IMR-90 (cell line): ENCODE data around the gene PRKCG. TPM values are rescaled to one million over a fixed set of nuclear protein-coding genes. Genes with fewer than 3 reads are reported as not detected.

Source experiments
- ATAC-seq: fragments of 200-7000 bp; cut with Tn5 transposase; 2 replicates; pipeline ENCODE4 v1.9.1; 2020; ENCODE audit warnings: low read depth, mild to moderate bottlenecking, moderate library complexity
- BruUV-seq: library from RNA; stranded (reverse); fragments of 400-500 nt; replicated peaks from 2 replicates; lab custom pipeline; 2021; lab: Mats Ljungman, UMichigan
- CTCF ChIA-PET: fragments of 300-600 bp; formaldehyde crosslinking; extraction: SDS; loops from one replicate; lab custom pipeline; 2021; ENCODE audit warnings: antibody characterized with exemption; lab: Yijun Ruan, JAX
- POLR2A ChIA-PET: fragments of 300-600 bp; sonication (Branson Sonifier 250); formaldehyde crosslinking; loops from one replicate; lab custom pipeline; 2022; ENCODE audit warnings: antibody characterized with exemption; ENCODE audit not compliant: unreplicated experiment; lab: Charles Lee
- DNase-seq: peaks from one replicate; pipeline ENCODE4 v3.0.0; 2013
- H2AFZ ChIP-seq: replicated peaks from 2 replicates; pipeline ENCODE3; 2013; ENCODE audit warnings: low read length, mild to moderate bottlenecking; ENCODE audit not compliant: poor library complexity
- H2AK5ac ChIP-seq: 2 replicates; pipeline ENCODE4 v1.6.1; 2013; ENCODE audit warnings: low read depth, low read length, inconsistent platforms
- H2AK9ac ChIP-seq: replicated peaks from 2 replicates; pipeline ENCODE3; 2013; ENCODE audit warnings: mild to moderate bottlenecking, low read depth, low read length, moderate library complexity; ENCODE audit not compliant: poor library complexity
- H2BK120ac ChIP-seq: 2 replicates; pipeline ENCODE4 v1.6.1; 2013; ENCODE audit warnings: low read depth, low read length, inconsistent platforms
- H2BK15ac ChIP-seq: 3 replicates; pipeline ENCODE4 v1.6.1; 2013; ENCODE audit warnings: low read depth, low read length, inconsistent platforms
- H2BK20ac ChIP-seq: 2 replicates; pipeline ENCODE4 v1.6.1; 2013; ENCODE audit warnings: low read depth, mild to moderate bottlenecking, inconsistent platforms, low read length, moderate library complexity
- H2BK5ac ChIP-seq: 2 replicates; pipeline ENCODE4 v1.6.1; 2013; ENCODE audit warnings: mild to moderate bottlenecking, low read depth, low read length, inconsistent platforms; ENCODE audit not compliant: poor library complexity, severe bottlenecking
- H3K14ac ChIP-seq: replicated peaks from 2 replicates; pipeline ENCODE4 v1.6.1; 2013; ENCODE audit warnings: low read depth, low read length, inconsistent platforms
- H3K18ac ChIP-seq: 2 replicates; pipeline ENCODE4 v1.6.1; 2013; ENCODE audit warnings: low read depth, low read length, control low read depth
- H3K23ac ChIP-seq: 2 replicates; pipeline ENCODE4 v1.6.1; 2013; ENCODE audit warnings: low read depth, low read length, inconsistent platforms
- H3K27ac ChIP-seq: 2 replicates; pipeline ENCODE4 v1.5.1; 2013; ENCODE audit warnings: mild to moderate bottlenecking, control low read depth, low read length; ENCODE audit not compliant: insufficient read depth
- H3K27me3 ChIP-seq: 2 replicates; pipeline ENCODE4 v1.6.1; 2013; ENCODE audit warnings: low read length; ENCODE audit not compliant: control insufficient read depth, insufficient read depth
- H3K36me3 ChIP-seq: 2 replicates; pipeline ENCODE4 v1.6.1; 2013; ENCODE audit warnings: low read length, mixed read lengths; ENCODE audit not compliant: control insufficient read depth, insufficient read depth
- H3K4ac ChIP-seq: 2 replicates; pipeline ENCODE4 v1.6.1; 2013; ENCODE audit warnings: low read depth, low read length, inconsistent platforms
- H3K4me1 ChIP-seq: 2 replicates; pipeline ENCODE4 v1.6.1; 2013; ENCODE audit warnings: low read length, mixed read lengths; ENCODE audit not compliant: control insufficient read depth, insufficient read depth
- H3K4me2 ChIP-seq: 2 replicates; pipeline ENCODE4 v1.6.1; 2013; ENCODE audit warnings: low read depth, mild to moderate bottlenecking, control low read depth, low read length, moderate library complexity
- H3K4me3 ChIP-seq: 2 replicates; pipeline ENCODE4 v1.5.1; 2013; ENCODE audit warnings: low read depth, mild to moderate bottlenecking, control low read depth, low read length, moderate library complexity; ENCODE audit not compliant: insufficient read depth
- H3K56ac ChIP-seq: 2 replicates; pipeline ENCODE4 v1.6.1; 2013; ENCODE audit warnings: low read length, inconsistent platforms; ENCODE audit not compliant: insufficient read depth; ENCODE audit errors: extremely low read depth
- H3K79me1 ChIP-seq, 2 experiments: 2 replicates each; pipeline ENCODE4 v1.6.1; 2013; ENCODE audit warnings: low read length in 2 of 2, inconsistent platforms in 1 of 2, low read depth in 1 of 2
- H3K9ac ChIP-seq: 2 replicates; pipeline ENCODE4 v1.6.1; 2013; ENCODE audit warnings: low read depth, low read length, control low read depth
- H3K9me1 ChIP-seq: 2 replicates; pipeline ENCODE4 v1.6.1; 2013; ENCODE audit warnings: low read length, inconsistent platforms; ENCODE audit not compliant: insufficient read depth
- H3K9me3 ChIP-seq: 2 replicates; pipeline ENCODE4 v1.6.1; 2013; ENCODE audit warnings: low read length; ENCODE audit not compliant: control insufficient read depth, insufficient read depth
- H4K20me1 ChIP-seq: 2 replicates; pipeline ENCODE4 v1.6.1; 2013; ENCODE audit warnings: low read length, inconsistent platforms; ENCODE audit not compliant: insufficient read depth
- H4K5ac ChIP-seq: 2 replicates; pipeline ENCODE4 v1.6.1; 2013; ENCODE audit warnings: mild to moderate bottlenecking, low read depth, low read length, control low read depth
- H4K8ac ChIP-seq, 2 experiments: 2 replicates each; pipeline ENCODE4 v1.6.1; 2013; ENCODE audit warnings: low read depth in 2 of 2, low read length in 2 of 2, control low read depth in 1 of 2, inconsistent platforms in 1 of 2
- H4K91ac ChIP-seq: 2 replicates; pipeline ENCODE4 v1.6.1; 2013; ENCODE audit warnings: low read depth, low read length, inconsistent platforms; ENCODE audit not compliant: insufficient read depth
- BHLHE40 ChIP-seq: fragments of 150-350 bp; IDR thresholded peaks from 2 replicates; pipeline ENCODE4 v1.6.1; 2016; ENCODE audit warnings: mild to moderate bottlenecking, low read depth, low read length
- CEBPB ChIP-seq: IDR thresholded peaks from 2 replicates; pipeline ENCODE4 v1.6.1; 2012; ENCODE audit warnings: low read depth, low read length, improper control_type of control experiment
- CHD1 ChIP-seq: IDR thresholded peaks from 2 replicates; pipeline ENCODE4 v1.6.1; 2012; ENCODE audit warnings: low read depth, low read length, improper control_type of control experiment
- CTCF ChIP-seq: conservative IDR thresholded peaks from 2 replicates; pipeline ENCODE4 v1.5.1; 2012; ENCODE audit warnings: mild to moderate bottlenecking, low read depth, low read length, improper control_type of control experiment
- ELK1 ChIP-seq: fragments of 150-350 bp; IDR thresholded peaks from 2 replicates; pipeline ENCODE4 v1.6.1; 2016; ENCODE audit warnings: low read depth, mild to moderate bottlenecking, low read length, moderate library complexity, borderline replicate concordance
- FOS ChIP-seq: fragments of 150-350 bp; IDR thresholded peaks from 2 replicates; pipeline ENCODE4 v1.6.1; 2016; ENCODE audit warnings: low read depth, low read length
- MAFK ChIP-seq: IDR thresholded peaks from 2 replicates; pipeline ENCODE4 v1.6.1; 2012; ENCODE audit warnings: low read depth, low read length, improper control_type of control experiment
- MAZ ChIP-seq: IDR thresholded peaks from 2 replicates; pipeline ENCODE4 v1.6.1; 2012; ENCODE audit warnings: low read depth, mild to moderate bottlenecking, low read length, improper control_type of control experiment, moderate library complexity, borderline replicate concordance
- MXI1 ChIP-seq: IDR thresholded peaks from 2 replicates; pipeline ENCODE4 v1.6.1; 2012; ENCODE audit warnings: low read depth, mild to moderate bottlenecking, low read length, moderate library complexity, borderline replicate concordance
- NFE2L2 ChIP-seq: fragments of 150-350 bp; IDR thresholded peaks from 2 replicates; pipeline ENCODE4 v1.6.1; 2016; ENCODE audit warnings: low read depth, mild to moderate bottlenecking, low read length
- POLR2A ChIP-seq: IDR thresholded peaks from 2 replicates; pipeline ENCODE4 v1.6.1; 2012; ENCODE audit warnings: mild to moderate bottlenecking, low read depth, low read length
- RAD21 ChIP-seq: IDR thresholded peaks from 2 replicates; pipeline ENCODE4 v1.6.1; 2012; ENCODE audit warnings: low read length, improper control_type of control experiment
- RCOR1 ChIP-seq: IDR thresholded peaks from 2 replicates; pipeline ENCODE4 v1.6.1; 2012; ENCODE audit warnings: mild to moderate bottlenecking, low read length, improper control_type of control experiment; ENCODE audit not compliant: insufficient replicate concordance
- RFX5 ChIP-seq: IDR thresholded peaks from 2 replicates; pipeline ENCODE4 v1.8.0; 2012; ENCODE audit warnings: low read depth, mild to moderate bottlenecking, low read length, moderate library complexity
- SMC3 ChIP-seq: fragments of 150-350 bp; IDR thresholded peaks from 2 replicates; pipeline ENCODE4 v1.6.1; 2016; ENCODE audit warnings: low read depth, mild to moderate bottlenecking, antibody characterized with exemption, low read length, moderate library complexity
- WGBS, 2 experiments: methylation state at CpG; one replicate each; pipeline versions ENCODE4 v1.1.5 to v1.1.7; 2013; ENCODE audit warnings: missing lambda C conversion rate in 2 of 2; ENCODE audit not compliant: insufficient read length in 1 of 2; ENCODE audit errors: extremely low coverage in 2 of 2; 5-methylcytosine and 5-hydroxymethylcytosine counted together
- dilution Hi-C: fragments of 300-500 bp; cut with HindIII; formaldehyde crosslinking; loops from one replicate; pipeline ENCODE4 v1.14.3; 2018; ENCODE audit warnings: low sequenced_read_pairs; ENCODE audit not compliant: unreplicated experiment
- in situ Hi-C: fragments of 300-500 bp; cut with MboI; formaldehyde crosslinking; loops from 3 replicates; pipeline ENCODE4 v1.14.3; 2019; ENCODE audit warnings: low sequenced_read_pairs, inconsistent platforms, mixed read lengths
- intact Hi-C: fragments of 100-400 bp; cut with micrococcal nuclease; formaldehyde crosslinking; loops from 2 replicates; pipeline ENCODE4 v1.10.0; 2022
- polyA plus RNA-seq, 3 experiments: library from polyadenylated mRNA; depleted of rRNA; stranded (reverse); fragments of >200 nt; gene quantifications; 2 replicates each; pipeline ENCODE4 v1.2.3, GENCODE V29; 2012; ENCODE audit warnings: low replicate concordance in 1 of 3
- total RNA-seq: library from RNA; depleted of rRNA; stranded (reverse); fragments of >200 nt; gene quantifications from 2 replicates; pipeline ENCODE4 v1.2.3, GENCODE V29; 2012

Gene PRKCG
- total and polyA plus RNA-seq, 2 of the 4 experiments (the other 2 are of a cell fraction), result not detected

- peaks cover 30% of the 10 kb centered on the region for H3K27me3 ChIP-seq
- dilution Hi-C loops, result no loop called here
- no peak overlapping the region for H3K14ac ChIP-seq
- no peak for TF ChIP-seq CHD1
- peak; percentile 44; the same call in 1 of the 2 replicates for TF ChIP-seq SMC3
- no peak for TF ChIP-seq NFE2L2
- no peak for TF ChIP-seq FOS
- no peak for TF ChIP-seq MAFK
- peak; percentile 58 for TF ChIP-seq RAD21
- no peak for TF ChIP-seq BHLHE40
- TF ChIP-seq CTCF, result peak; percentile 70
- peak; percentile 29; the same call in 1 of the 2 replicates for TF ChIP-seq MAZ
- TF ChIP-seq CEBPB, result no peak
- no peak for TF ChIP-seq RFX5
- TF ChIP-seq ELK1, result no peak
- no peak for TF ChIP-seq RCOR1
- TF ChIP-seq MXI1, result no peak
- no peak for TF ChIP-seq POLR2A
These were observed 24.5 kb downstream of the PRKCG start for GRCh38 chr19:53906211-53907192.

More at GRCh38 chr19:53906211-53907192, 24.5 kb downstream of the PRKCG start:
- H3K4me2 ChIP-seq, result peak overlapping the region; percentile 39; the same call in 1 of the 2 replicates
- peak overlapping the region; percentile 78 for H2AK9ac ChIP-seq
- H4K91ac ChIP-seq, result no peak overlapping the region
- no peak overlapping the region for H2BK5ac ChIP-seq
- no peaks in the 10 kb centered on the region for H3K9me3 ChIP-seq
- no peak overlapping the region for H4K8ac ChIP-seq
- H3K79me1 ChIP-seq, result no peaks in the 10 kb centered on the region
- no peaks in the 10 kb centered on the region for H3K36me3 ChIP-seq
- no TSS peak for BruUV-seq
- peaks cover 5% of the 10 kb centered on the region; the same call in 1 of the 2 replicates for H3K4me1 ChIP-seq
- intact Hi-C loops, result loop anchor here (1.0 kb wide), 1 partner anchor 118 kb away; no protein-coding TSS in a partner anchor
- ATAC-seq (peak; percentile 67), DNase-seq (no peak)
- no peak overlapping the region for H3K27ac ChIP-seq
- H2BK120ac ChIP-seq, result no peak overlapping the region
- H4K20me1 ChIP-seq, result no peaks in the 10 kb centered on the region
- peak overlapping the region; percentile 84 for H2AFZ ChIP-seq
- no peak overlapping the region for H3K56ac ChIP-seq
- H3K23ac ChIP-seq, result no peak overlapping the region
- H4K5ac ChIP-seq, result no peak overlapping the region
- H3K9me1 ChIP-seq, result no peaks in the 10 kb centered on the region
- no peak overlapping the region for H3K4ac ChIP-seq
- ChIA-PET POLR2A (no interaction called here), CTCF (interaction anchor here (0.5 to 1.8 kb wide), 5 partner anchors 28 to 123 kb away, joined by 3 to 9 read pairs (median 3); no protein-coding TSS in a partner anchor)
- H2AK5ac ChIP-seq, result no peak overlapping the region
- in situ Hi-C loops, result no loop called here
- H3K4me3 ChIP-seq, result no peak overlapping the region
- no peak overlapping the region for H2BK15ac ChIP-seq
- 24% methylated on average over 3 of the region's 48 CpGs; no CpG with 5 or more reads in 1 of the 2 experiments for WGBS, 2 experiments
- no peak overlapping the region for H2BK20ac ChIP-seq
- H3K18ac ChIP-seq, result no peak overlapping the region
- no peak overlapping the region for H3K9ac ChIP-seq
